PC-3 (cell line): ENCODE data around the gene TMEM271. TPM values are rescaled to one million over a fixed set of nuclear protein-coding genes. Genes with fewer than 3 reads are reported as not detected.

Experiments used
- ATAC-seq: fragments of 200-7000 bp; cut with Tn5 transposase; 2 replicates; pipeline ENCODE4 v1.9.1; 2020; ENCODE audit warnings: mild to moderate bottlenecking, moderate library complexity
- BruUV-seq: library from RNA; stranded (reverse); fragments of 400-500 nt; replicated peaks from 2 replicates; lab custom pipeline; 2021; lab: Mats Ljungman, UMichigan
- CTCF ChIA-PET: fragments of 300-600 bp; sonication (Branson Sonifier 250); formaldehyde crosslinking; loops from one replicate; lab custom pipeline; 2022; ENCODE audit warnings: antibody characterized with exemption; lab: Charles Lee
- POLR2A ChIA-PET: fragments of 300-600 bp; sonication (Branson Sonifier 250); formaldehyde crosslinking; loops from one replicate; lab custom pipeline; 2022; ENCODE audit warnings: antibody characterized with exemption; ENCODE audit not compliant: unreplicated experiment; lab: Charles Lee
- DNase-seq: peaks from one replicate; pipeline ENCODE4 v3.0.0-alpha.2; 2015
- H2AFZ ChIP-seq: fragments of 300-600 bp; sonication (generic); 2 replicates; pipeline ENCODE4 v1.6.0; 2016; ENCODE audit warnings: antibody characterized with exemption, low read length
- H3F3A ChIP-seq: fragments of 300-600 bp; sonication (generic); one replicate; pipeline ENCODE4 v1.6.0; 2017; ENCODE audit warnings: antibody characterized with exemption, low read length, control low read depth, mild to moderate bottlenecking; ENCODE audit not compliant: unreplicated experiment
- H3K27ac ChIP-seq: fragments of 300-600 bp; sonication (generic); 2 replicates; pipeline ENCODE4 v1.5.1; 2016; ENCODE audit warnings: mild to moderate bottlenecking, low read length
- H3K27me3 ChIP-seq: fragments of 300-600 bp; sonication (generic); 2 replicates; pipeline ENCODE4 v1.6.1; 2016; ENCODE audit warnings: low read length, mixed read lengths
- H3K36me3 ChIP-seq: fragments of 300-600 bp; sonication (generic); 2 replicates; pipeline ENCODE4 v1.6.1; 2016; ENCODE audit warnings: low read depth, mixed run types, low read length, mixed read lengths
- H3K4me1 ChIP-seq: fragments of 300-600 bp; sonication (generic); 2 replicates; pipeline ENCODE4 v1.5.1; 2016; ENCODE audit warnings: low read length; ENCODE audit not compliant: insufficient read depth
- H3K4me2 ChIP-seq: fragments of 300-600 bp; sonication (generic); 2 replicates; pipeline ENCODE4 v1.6.0; 2016; ENCODE audit warnings: low read length
- H3K4me3 ChIP-seq: fragments of 300-600 bp; sonication (generic); 2 replicates; pipeline ENCODE4 v1.5.1; 2016; ENCODE audit warnings: mild to moderate bottlenecking, low read length, mixed read lengths
- H3K79me2 ChIP-seq: fragments of 300-600 bp; sonication (generic); 2 replicates; pipeline ENCODE4 v1.6.1; 2017; ENCODE audit warnings: low read length, mixed read lengths
- H3K9ac ChIP-seq: fragments of 300-600 bp; sonication (generic); 2 replicates; pipeline ENCODE4 v1.6.0; 2016; ENCODE audit warnings: mild to moderate bottlenecking, low read length
- H3K9me2 ChIP-seq: fragments of 300-600 bp; sonication (generic); replicated peaks from 2 replicates; pipeline ENCODE4 v1.6.1; 2016; ENCODE audit warnings: mixed run types, low read length, mixed read lengths
- H3K9me3 ChIP-seq: fragments of 300-600 bp; sonication (generic); 2 replicates; pipeline ENCODE4 v1.6.1; 2016; ENCODE audit warnings: low read length, mixed read lengths
- H4K20me1 ChIP-seq: fragments of 300-600 bp; sonication (generic); 2 replicates; pipeline ENCODE4 v1.6.1; 2016; ENCODE audit warnings: low read length, mixed read lengths
- EZH2 ChIP-seq: fragments of 300-600 bp; sonication (generic); IDR thresholded peaks from one replicate; pipeline ENCODE4 v1.6.1; 2017; ENCODE audit warnings: antibody characterized with exemption, mild to moderate bottlenecking, low read length; ENCODE audit not compliant: unreplicated experiment
- EZH2phosphoT487 ChIP-seq: fragments of 300-600 bp; sonication (generic); IDR thresholded peaks from 2 replicates; pipeline ENCODE4 v1.6.1; 2018; ENCODE audit warnings: mild to moderate bottlenecking, antibody characterized with exemption, low read length, borderline replicate concordance
- intact Hi-C: fragments of 100-400 bp; cut with micrococcal nuclease; formaldehyde crosslinking; loops from 2 replicates; pipeline ENCODE4 v1.9.0; 2023
- total RNA-seq: library from RNA; depleted of rRNA; stranded (reverse); fragments of >200 nt; gene quantifications from 2 replicates; pipeline ENCODE4 v1.2.3, GENCODE V29; 2014
- TF ChIP-seq, protein P1 (sequence below): fragments of 300-600 bp; sonication (generic); conservative IDR thresholded peaks from 2 replicates; pipeline ENCODE4 v1.5.1; 2017; ENCODE audit warnings: antibody characterized with exemption, low read depth, mild to moderate bottlenecking, low read length

The TMEM271 gene
- total RNA-seq, 1 experiment from 2014 or later, result not detected

- CTCF ChIA-PET, result no interaction called here
Measured at GRCh38 chr4:624705-625590, 48.9 kb upstream of the TMEM271 start, which contains the start of gene PDE6B. Gene PDE6B (plus strand): TSS chr4:625573. CDS start chr4:625627, 54 bp downstream.

DNA sequence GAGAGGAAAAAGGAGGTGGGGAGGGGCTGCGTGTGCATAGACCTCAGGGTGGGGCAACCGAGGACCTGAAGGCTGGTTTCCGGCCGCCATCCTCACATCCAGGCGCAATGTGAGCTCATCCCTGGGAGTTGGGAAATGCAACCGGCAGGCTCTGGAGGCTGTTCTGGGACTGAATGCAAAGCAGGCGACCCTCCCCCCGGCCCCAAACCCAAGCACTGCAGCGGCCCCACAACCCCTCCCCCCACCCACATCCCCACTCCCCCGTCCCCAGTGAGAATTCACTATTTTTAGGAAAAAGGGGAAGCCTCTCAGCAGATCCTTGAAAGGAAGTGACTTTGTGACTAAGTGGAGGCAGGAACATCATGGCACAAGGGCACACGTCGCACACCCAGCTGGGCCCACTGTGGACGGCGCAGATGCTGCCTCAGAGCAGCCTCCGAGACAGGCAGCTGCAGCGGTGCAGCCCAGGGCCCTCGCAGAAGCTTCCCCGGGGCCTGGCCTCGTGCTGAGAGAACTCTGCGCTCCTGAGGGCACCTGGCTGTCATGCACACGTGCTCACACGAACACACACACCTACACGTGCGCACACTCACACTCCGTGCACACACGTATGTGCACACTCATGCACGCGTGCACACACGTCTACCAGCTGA is 47.9 kb upstream of the TMEM271 start:
- ATAC-seq (no peak), DNase-seq (no peak)
- no TSS peak for BruUV-seq
- H3K9me2 ChIP-seq, result no peaks in the 10 kb centered on the region
- peaks cover 5% of the 10 kb centered on the region; the same call in 1 of the 2 replicates for H3K27me3 ChIP-seq
- no peak overlapping the region for H3K4me2 ChIP-seq
- no peaks in the 10 kb centered on the region for H3K4me1 ChIP-seq
- no peak overlapping the region for H3K9ac ChIP-seq
- ChIA-PET POLR2A (no interaction called here), CTCF (no interaction called here)
- H3K9me3 ChIP-seq, result no peaks in the 10 kb centered on the region
- no peak overlapping the region for H3K4me3 ChIP-seq
- no peaks in the 10 kb centered on the region for H3K79me2 ChIP-seq
- H3K27ac ChIP-seq, result no peak overlapping the region
- TF ChIP-seq EZH2phosphoT487, result no peak
- TF ChIP-seq, protein P1, sequence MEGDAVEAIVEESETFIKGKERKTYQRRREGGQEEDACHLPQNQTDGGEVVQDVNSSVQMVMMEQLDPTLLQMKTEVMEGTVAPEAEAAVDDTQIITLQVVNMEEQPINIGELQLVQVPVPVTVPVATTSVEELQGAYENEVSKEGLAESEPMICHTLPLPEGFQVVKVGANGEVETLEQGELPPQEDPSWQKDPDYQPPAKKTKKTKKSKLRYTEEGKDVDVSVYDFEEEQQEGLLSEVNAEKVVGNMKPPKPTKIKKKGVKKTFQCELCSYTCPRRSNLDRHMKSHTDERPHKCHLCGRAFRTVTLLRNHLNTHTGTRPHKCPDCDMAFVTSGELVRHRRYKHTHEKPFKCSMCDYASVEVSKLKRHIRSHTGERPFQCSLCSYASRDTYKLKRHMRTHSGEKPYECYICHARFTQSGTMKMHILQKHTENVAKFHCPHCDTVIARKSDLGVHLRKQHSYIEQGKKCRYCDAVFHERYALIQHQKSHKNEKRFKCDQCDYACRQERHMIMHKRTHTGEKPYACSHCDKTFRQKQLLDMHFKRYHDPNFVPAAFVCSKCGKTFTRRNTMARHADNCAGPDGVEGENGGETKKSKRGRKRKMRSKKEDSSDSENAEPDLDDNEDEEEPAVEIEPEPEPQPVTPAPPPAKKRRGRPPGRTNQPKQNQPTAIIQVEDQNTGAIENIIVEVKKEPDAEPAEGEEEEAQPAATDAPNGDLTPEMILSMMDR, result no peak
- TF ChIP-seq EZH2, result no peak
- intact Hi-C loops, result no loop called here
- H3F3A ChIP-seq, result no peaks in the 10 kb centered on the region
- H4K20me1 ChIP-seq, result no peaks in the 10 kb centered on the region
- no peak overlapping the region for H2AFZ ChIP-seq
- H3K36me3 ChIP-seq, result no peaks in the 10 kb centered on the region

More at GRCh38 chr4:624705-625590, 48.9 kb upstream of the TMEM271 start, which contains the start of gene PDE6B:
- H3K36me3 ChIP-seq, result no peaks in the 10 kb centered on the region
- H3F3A ChIP-seq, result no peaks in the 10 kb centered on the region
- H3K4me2 ChIP-seq, result no peak within 1 kb of the TSS
- peaks cover 3% of the 10 kb centered on the region; the same call in 1 of the 2 replicates for H3K27me3 ChIP-seq
- no peak within 1 kb of the TSS for H2AFZ ChIP-seq
- POLR2A ChIA-PET, result no interaction called here
- ATAC-seq (no peak), DNase-seq (no peak)
- H3K4me3 ChIP-seq, result no peak within 1 kb of the TSS
- H3K9me2 ChIP-seq, result no peaks in the 10 kb centered on the region
- TF ChIP-seq EZH2 (no peak), EZH2phosphoT487 (no peak)
- TF ChIP-seq, protein P1, result no peak
- H3K9ac ChIP-seq, result no peak within 1 kb of the TSS
- H3K27ac ChIP-seq, result no peak within 1 kb of the TSS
- intact Hi-C loops, result no loop called here
- H3K79me2 ChIP-seq, result no peaks in the 10 kb centered on the region
- no peaks in the 10 kb centered on the region for H3K4me1 ChIP-seq
- no peaks in the 10 kb centered on the region for H4K20me1 ChIP-seq
- no peaks in the 10 kb centered on the region for H3K9me3 ChIP-seq
- no TSS peak for BruUV-seq
